Measurements from ENCODE around the gene LRRTM2.

- TF ChIP-seq, protein P1, sequence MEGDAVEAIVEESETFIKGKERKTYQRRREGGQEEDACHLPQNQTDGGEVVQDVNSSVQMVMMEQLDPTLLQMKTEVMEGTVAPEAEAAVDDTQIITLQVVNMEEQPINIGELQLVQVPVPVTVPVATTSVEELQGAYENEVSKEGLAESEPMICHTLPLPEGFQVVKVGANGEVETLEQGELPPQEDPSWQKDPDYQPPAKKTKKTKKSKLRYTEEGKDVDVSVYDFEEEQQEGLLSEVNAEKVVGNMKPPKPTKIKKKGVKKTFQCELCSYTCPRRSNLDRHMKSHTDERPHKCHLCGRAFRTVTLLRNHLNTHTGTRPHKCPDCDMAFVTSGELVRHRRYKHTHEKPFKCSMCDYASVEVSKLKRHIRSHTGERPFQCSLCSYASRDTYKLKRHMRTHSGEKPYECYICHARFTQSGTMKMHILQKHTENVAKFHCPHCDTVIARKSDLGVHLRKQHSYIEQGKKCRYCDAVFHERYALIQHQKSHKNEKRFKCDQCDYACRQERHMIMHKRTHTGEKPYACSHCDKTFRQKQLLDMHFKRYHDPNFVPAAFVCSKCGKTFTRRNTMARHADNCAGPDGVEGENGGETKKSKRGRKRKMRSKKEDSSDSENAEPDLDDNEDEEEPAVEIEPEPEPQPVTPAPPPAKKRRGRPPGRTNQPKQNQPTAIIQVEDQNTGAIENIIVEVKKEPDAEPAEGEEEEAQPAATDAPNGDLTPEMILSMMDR (IDR thresholded peaks at IDR 0.05 in 4 of 5, conservative IDR thresholded peaks at IDR 0.05 in 1 of 5) = no peak
- TF ChIP-seq POLR2A (IDR thresholded peaks at IDR 0.05) = no peak
Measured at GRCh38 chr5:138874771-138875551, at the start of gene LRRTM2.

Measured in gastrocnemius medialis (tissue), 4 donors.